ENCODE measurements around the gene PBOV1.

DNA sequence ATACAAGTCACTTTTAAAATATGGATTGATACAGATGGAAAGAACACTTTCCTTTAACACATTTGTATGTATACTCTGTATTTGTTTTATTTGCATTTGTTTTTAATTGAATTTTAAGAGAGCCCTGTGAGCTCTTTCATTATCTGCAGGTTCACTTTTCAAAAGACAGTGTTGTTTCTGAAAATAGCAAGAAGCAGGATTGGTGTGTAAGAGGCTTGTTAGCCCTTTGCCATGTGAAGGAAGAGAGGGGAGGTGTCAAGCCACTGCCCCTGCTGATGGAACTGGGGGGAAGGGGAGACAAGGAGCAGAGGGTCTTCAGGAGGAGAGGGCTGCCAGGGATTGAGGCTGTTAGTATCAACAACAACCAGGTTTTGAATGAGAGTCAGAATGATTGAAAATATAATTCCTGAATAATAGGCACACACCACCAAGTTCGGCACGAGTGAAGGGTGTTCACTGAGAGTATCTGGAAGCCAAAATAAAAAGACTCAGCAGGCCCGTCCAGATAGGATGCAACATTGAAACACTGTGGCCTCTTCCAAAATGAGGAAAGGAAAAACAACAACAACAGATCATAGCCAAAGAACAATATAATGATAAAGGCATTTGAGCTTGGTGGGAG is 12.6 kb upstream of the PBOV1 start:
- TF ChIP-seq, protein P1, sequence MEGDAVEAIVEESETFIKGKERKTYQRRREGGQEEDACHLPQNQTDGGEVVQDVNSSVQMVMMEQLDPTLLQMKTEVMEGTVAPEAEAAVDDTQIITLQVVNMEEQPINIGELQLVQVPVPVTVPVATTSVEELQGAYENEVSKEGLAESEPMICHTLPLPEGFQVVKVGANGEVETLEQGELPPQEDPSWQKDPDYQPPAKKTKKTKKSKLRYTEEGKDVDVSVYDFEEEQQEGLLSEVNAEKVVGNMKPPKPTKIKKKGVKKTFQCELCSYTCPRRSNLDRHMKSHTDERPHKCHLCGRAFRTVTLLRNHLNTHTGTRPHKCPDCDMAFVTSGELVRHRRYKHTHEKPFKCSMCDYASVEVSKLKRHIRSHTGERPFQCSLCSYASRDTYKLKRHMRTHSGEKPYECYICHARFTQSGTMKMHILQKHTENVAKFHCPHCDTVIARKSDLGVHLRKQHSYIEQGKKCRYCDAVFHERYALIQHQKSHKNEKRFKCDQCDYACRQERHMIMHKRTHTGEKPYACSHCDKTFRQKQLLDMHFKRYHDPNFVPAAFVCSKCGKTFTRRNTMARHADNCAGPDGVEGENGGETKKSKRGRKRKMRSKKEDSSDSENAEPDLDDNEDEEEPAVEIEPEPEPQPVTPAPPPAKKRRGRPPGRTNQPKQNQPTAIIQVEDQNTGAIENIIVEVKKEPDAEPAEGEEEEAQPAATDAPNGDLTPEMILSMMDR (IDR thresholded peaks at IDR 0.05; ENCODE audit: insufficient read depth, low read length, poor library complexity, severe bottlenecking), result no peak
- TF ChIP-seq EZH2phosphoT487 (conservative IDR thresholded peaks at IDR 0.05; ENCODE audit: low read length), result no peak
